Astrocyte of the cerebellum (primary cell): ENCODE results near the gene GYPC.
"Not testable (repeated sequence)": the region's sequence is repeated elsewhere in the genome, so short reads cannot be mapped to it uniquely, and the experiment has no call there.

ENCODE experiments used
- DNase-seq: peaks from one replicate; pipeline ENCODE4 v3.0.0-alpha.2; 2011; ENCODE audit warnings: low read depth
- H3K4me3 ChIP-seq: 2 replicates; pipeline ENCODE4 v1.5.1; 2011; ENCODE audit warnings: mild to moderate bottlenecking, low read depth, low read length, moderate library complexity
- CTCF ChIP-seq: IDR thresholded peaks from 2 replicates; pipeline ENCODE4 v1.5.1; 2012; ENCODE audit warnings: low read length, low read depth, moderate library complexity, mild to moderate bottlenecking; ENCODE audit errors: missing control alignments
- in situ Hi-C: cut with HindIII; loops from 2 replicates; pipeline ENCODE4 v1.10.0; 2017; ENCODE audit warnings: low sequenced_read_pairs

GYPC gene

DNA sequence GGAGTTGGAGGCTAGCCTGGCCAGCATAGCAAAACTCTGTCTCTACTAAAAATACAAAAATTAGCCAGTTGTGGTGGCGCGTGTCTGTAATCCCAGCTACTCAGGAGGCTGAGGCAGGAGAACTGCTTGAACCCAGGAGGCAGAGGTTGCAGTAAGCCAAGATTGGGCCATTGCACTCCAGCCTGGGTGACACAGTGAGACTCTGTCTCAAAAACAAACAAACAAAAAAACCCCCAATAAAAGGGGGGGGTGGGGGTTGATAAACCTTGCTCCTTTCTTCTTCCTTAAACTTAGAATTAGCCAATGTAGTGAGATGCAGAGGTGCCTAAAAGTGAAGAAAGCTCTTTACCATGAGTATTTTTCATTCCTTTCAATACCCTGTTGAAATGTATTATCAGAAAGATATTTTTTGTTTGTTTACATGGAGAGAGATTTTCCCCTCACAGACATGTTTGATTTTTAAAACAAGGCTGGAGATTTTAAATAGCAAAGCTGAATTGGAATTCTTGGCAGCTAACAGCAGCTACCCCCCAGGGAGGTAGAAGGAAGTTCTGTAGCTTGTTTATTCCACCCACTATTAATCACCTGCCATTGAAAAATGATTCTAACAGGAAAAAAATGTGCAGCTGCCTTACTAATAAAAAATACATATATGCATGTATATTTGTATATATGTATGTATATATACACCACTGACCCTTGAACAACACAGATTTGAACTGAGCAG is 48.6 kb downstream of the GYPC start:
- no peak overlapping the region for H3K4me3 ChIP-seq
- TF ChIP-seq CTCF = no peak
- in situ Hi-C loops = no loop called here
- peak; percentile 45 for DNase-seq

DNA sequence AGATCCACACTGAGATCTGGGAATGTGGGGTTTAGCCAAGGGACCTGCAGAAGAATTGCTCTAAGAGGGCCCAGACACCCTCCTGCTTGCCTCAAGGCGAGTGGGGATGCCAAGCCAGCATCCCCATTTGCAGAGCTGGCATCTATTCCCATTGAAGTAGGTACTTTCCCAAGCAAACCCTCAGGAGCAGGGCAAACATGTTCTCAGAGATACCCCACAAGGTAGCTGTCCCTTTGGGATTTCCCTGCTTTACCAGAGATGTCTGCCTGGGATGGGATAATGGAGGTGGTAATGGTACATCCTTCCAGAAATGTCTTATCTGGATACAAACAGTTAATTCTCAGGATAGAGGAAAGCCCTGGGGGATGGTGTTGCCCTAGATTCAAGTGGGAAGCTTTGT is 51.2 kb downstream of the GYPC start:
- in situ Hi-C loops = no loop called here

GRCh38 chr2:126707941-126708340 is 52.0 kb downstream of the GYPC start:
- DNase-seq = no peak
- H3K4me3 ChIP-seq = no peak overlapping the region
- in situ Hi-C loops = no loop called here
- no peak for TF ChIP-seq CTCF

More for the DNA sequence above, 51.2 kb downstream of the GYPC start:
- no peak for TF ChIP-seq CTCF
- H3K4me3 ChIP-seq = no peak overlapping the region
- DNase-seq = no peak

DNA sequence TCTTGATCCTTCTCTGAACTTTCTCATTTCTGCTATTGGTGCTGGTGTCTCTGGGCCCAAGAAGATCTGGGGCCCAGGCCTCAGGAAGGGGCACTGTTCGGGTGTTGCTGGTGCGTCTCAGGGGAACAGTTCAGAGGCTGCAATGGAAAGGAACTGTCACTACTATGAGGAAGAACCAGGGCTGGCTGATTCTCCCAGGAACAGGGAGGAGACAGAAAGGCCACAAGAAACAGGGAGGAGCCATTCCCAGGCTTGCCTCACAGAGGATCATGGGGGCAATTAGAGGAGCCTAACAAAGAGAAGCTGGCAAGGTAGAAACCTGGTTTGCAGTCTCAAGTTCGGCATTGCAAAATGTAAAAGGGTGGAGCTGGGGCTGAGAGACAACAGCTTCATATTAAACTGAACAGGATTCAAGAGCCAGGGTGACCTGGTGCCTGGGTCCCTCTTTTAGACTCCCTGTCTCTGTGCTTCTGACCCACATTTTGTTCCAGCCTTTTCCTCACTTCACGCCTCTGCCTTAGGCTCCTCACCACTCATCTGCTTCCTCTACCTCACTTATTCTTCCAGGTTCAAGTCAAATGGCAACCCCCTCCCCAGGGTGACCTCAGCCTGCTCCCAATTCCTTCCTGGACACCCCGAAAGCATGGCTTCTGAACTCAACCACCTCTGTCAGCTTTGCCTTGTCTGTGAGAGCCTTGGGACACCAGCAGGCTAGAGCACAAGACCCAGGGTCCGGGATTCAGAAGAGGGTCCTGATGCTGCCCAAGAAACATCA is 58.4 kb downstream of the GYPC start:
- DNase-seq = no peak
- no peak for TF ChIP-seq CTCF
- H3K4me3 ChIP-seq = no peak overlapping the region
- in situ Hi-C loops = no loop called here

- DNase-seq = no peak
- in situ Hi-C loops = no loop called here
- H3K4me3 ChIP-seq = no peak overlapping the region
- TF ChIP-seq CTCF = no peak
Measured at GRCh38 chr2:126715111-126715510, 59.2 kb downstream of the GYPC start.

- in situ Hi-C loops = no loop called here
- DNase-seq = no peak
- H3K4me3 ChIP-seq = no peak overlapping the region
- TF ChIP-seq CTCF = no peak
Measured at GRCh38 chr2:126715576-126716406, 59.8 kb downstream of the GYPC start.

DNA sequence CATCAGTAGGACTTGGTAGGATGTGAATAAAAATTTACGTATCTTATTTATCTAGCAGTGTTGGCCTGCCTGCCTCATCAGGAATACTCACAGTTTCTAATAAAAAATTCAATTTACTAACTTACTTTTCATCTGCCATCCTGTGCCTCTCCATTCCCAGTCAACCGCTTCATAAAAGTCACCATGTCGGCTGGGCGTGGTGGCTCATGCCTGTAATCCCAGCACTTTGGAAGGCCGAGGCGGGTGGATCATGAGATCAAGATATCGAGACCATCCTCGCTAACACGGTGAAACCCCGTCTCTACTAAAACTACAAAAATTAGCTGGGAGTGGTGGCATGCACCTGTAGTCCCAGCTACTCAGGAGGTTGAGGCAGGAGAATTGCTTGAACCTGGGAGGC is 61.3 kb downstream of the GYPC start:
- H3K4me3 ChIP-seq, in situ Hi-C loops, DNase-seq: not testable (repeated sequence)
